Measurements from ENCODE around the gene NES. TPM values are rescaled to one million over a fixed set of nuclear protein-coding genes. Genes with fewer than 3 reads are reported as not detected.

NES gene
- total RNA-seq, 4 donors from 2014 or later: 7.8 to 28.8 (median 13.5) TPM

DNA sequence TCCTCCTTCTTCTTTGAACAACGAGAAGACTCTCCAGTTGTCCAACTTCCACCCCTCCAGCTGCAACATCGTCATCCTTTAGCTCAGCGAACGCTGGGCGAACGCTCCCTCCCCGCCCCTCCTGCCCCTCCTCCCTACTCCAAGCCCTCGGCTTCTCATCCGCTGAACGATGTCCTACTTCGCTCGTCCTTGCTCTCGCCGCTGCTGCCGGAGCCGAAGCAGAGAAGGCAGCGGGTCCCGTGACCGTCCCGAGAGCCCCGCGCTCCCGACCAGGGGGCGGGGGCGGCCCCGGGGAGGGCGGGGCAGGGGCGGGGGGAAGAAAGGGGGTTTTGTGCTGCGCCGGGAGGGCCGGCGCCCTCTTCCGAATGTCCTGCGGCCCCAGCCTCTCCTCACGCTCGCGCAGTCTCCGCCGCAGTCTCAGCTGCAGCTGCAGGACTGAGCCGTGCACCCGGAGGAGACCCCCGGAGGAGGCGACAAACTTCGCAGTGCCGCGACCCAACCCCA lies 35.4 kb downstream of the NES start, which contains the start of gene BCAN:
BCAN (plus strand) TSS at position 357 of the 504 bp plus-strand sequence. CDS start 3,938 bp downstream, outside the sequence.
- TF ChIP-seq, protein P1, sequence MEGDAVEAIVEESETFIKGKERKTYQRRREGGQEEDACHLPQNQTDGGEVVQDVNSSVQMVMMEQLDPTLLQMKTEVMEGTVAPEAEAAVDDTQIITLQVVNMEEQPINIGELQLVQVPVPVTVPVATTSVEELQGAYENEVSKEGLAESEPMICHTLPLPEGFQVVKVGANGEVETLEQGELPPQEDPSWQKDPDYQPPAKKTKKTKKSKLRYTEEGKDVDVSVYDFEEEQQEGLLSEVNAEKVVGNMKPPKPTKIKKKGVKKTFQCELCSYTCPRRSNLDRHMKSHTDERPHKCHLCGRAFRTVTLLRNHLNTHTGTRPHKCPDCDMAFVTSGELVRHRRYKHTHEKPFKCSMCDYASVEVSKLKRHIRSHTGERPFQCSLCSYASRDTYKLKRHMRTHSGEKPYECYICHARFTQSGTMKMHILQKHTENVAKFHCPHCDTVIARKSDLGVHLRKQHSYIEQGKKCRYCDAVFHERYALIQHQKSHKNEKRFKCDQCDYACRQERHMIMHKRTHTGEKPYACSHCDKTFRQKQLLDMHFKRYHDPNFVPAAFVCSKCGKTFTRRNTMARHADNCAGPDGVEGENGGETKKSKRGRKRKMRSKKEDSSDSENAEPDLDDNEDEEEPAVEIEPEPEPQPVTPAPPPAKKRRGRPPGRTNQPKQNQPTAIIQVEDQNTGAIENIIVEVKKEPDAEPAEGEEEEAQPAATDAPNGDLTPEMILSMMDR (IDR thresholded peaks at IDR 0.05; ENCODE audit: low read depth): no peak

- TF ChIP-seq, protein P1 (IDR thresholded peaks at IDR 0.05; ENCODE audit: low read depth): no peak
These were observed 36.1 kb downstream of the NES start for GRCh38 chr1:156640842-156641706.

DNA sequence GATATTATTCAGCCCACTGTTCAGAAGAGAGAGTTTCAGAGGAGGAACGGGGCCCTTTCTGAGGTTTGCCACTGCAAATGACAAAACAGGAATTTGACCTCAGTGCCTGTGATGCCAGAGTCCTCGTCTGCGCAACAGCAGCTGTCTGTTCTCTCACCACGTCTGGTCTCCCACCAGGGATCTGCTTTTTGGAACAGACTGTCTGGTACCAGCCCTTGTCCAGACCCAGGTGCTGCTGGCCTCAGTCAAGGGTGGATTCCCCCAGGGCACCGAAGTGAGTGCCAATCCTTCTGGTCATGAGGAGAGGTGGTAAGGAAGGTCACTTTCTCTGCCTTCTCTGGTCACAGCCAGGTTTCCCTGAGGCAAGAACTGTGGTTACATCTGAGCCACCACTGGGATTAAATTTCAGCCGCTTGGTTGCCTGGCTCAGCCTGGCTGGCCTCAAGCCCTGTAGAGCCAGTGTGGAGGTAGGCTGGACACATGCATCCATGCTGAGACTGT lies 37.6 kb downstream of the NES start:
- TF ChIP-seq, protein P1 (IDR thresholded peaks at IDR 0.05; ENCODE audit: low read depth): no peak

GRCh38 chr1:156638189-156638985 lies 38.8 kb downstream of the NES start:
- TF ChIP-seq, protein P1 (IDR thresholded peaks at IDR 0.05; ENCODE audit: low read depth): no peak

- TF ChIP-seq, protein P1 (IDR thresholded peaks at IDR 0.05; ENCODE audit: low read depth): no peak
These were observed 44.9 kb downstream of the NES start for GRCh38 chr1:156632355-156632754.

GRCh38 chr1:156629823-156630449 lies 47.3 kb downstream of the NES start:
- TF ChIP-seq, protein P1 (IDR thresholded peaks at IDR 0.05; ENCODE audit: low read depth): no peak
